AG04450 (cell line): ENCODE data around the gene PECR. TPM values are rescaled to one million over a fixed set of nuclear protein-coding genes. Genes with fewer than 3 reads are reported as not detected.

Experiments used
- CTCF ChIA-PET: fragments of 300-600, 350-600 bp; formaldehyde crosslinking; extraction: SDS; loops from one replicate; lab custom pipeline; 2022; ENCODE audit warnings: antibody characterized with exemption, inconsistent platforms; lab: Charles Lee
- POLR2A ChIA-PET: fragments of 350-600 bp; formaldehyde crosslinking; extraction: SDS; loops from one replicate; lab custom pipeline; 2021; ENCODE audit warnings: antibody characterized with exemption, inconsistent platforms; lab: Yijun Ruan, JAX
- DNase-seq: peaks from one replicate; pipeline ENCODE4 v3.0.0-alpha.2; 2011; ENCODE audit warnings: low read depth, low spot score
- H3K27ac ChIP-seq: one replicate; pipeline ENCODE4 v1.5.1; 2012; ENCODE audit warnings: low read depth, low read length, control low read depth
- H3K27me3 ChIP-seq: one replicate; pipeline ENCODE4 v1.6.0; 2012; ENCODE audit warnings: low read length; ENCODE audit not compliant: control insufficient read depth, insufficient read depth
- H3K4me3 ChIP-seq: 2 replicates; pipeline ENCODE4 v1.5.1; 2011; ENCODE audit warnings: mild to moderate bottlenecking, low read depth, low read length, control low read depth
- H3K9me3 ChIP-seq: 2 replicates; pipeline ENCODE4 v1.5.1; 2012; ENCODE audit warnings: low read length; ENCODE audit not compliant: control insufficient read depth, insufficient read depth
- CTCF ChIP-seq: IDR thresholded peaks from 2 replicates; pipeline ENCODE4 v1.5.1; 2011; ENCODE audit warnings: low read depth, low read length, control low read depth, inconsistent platforms
- polyA plus RNA-seq: library from polyadenylated mRNA; depleted of rRNA; stranded (reverse); fragments of >200 nt; gene quantifications from 2 replicates; pipeline ENCODE4 v1.2.3, GENCODE V29; 2011

The PECR gene
- polyA plus RNA-seq, 1 experiment, result 16.7 TPM

GRCh38 chr2:216111122-216111521 is 29.5 kb upstream of the PECR start:
- ChIA-PET POLR2A (no interaction called here), CTCF (interaction anchor here (0.7 to 2.5 kb wide), 9 partner anchors 28 to 394 kb away, joined by 3 to 13 read pairs (median 4); no protein-coding TSS in a partner anchor)
- H3K27me3 ChIP-seq, result no peaks in the 10 kb centered on the region
- no peak overlapping the region for H3K4me3 ChIP-seq
- H3K9me3 ChIP-seq, result no peaks in the 10 kb centered on the region
- no peak for TF ChIP-seq CTCF
- DNase-seq, result no peak
- H3K27ac ChIP-seq, result no peak overlapping the region

- peak overlapping the region; percentile 97 for H3K4me3 ChIP-seq
- TF ChIP-seq CTCF, result no peak
- no peak for DNase-seq
- H3K27me3 ChIP-seq, result no peaks in the 10 kb centered on the region
- POLR2A ChIA-PET, result interaction anchor here (0.7 kb wide), 1 partner anchor 396 kb away, joined by 3 read pairs; no protein-coding TSS in a partner anchor
- CTCF ChIA-PET, result interaction anchor here (0.6 to 2.5 kb wide), 17 partner anchors 10 to 387 kb away, joined by 3 to 13 read pairs (median 4); no protein-coding TSS in a partner anchor
- no peak overlapping the region for H3K27ac ChIP-seq
- no peaks in the 10 kb centered on the region for H3K9me3 ChIP-seq
Measured at GRCh38 chr2:216110620-216111019, 29.0 kb upstream of the PECR start.

GRCh38 chr2:216109962-216110614 is 28.5 kb upstream of the PECR start:
- peak; percentile 64 for TF ChIP-seq CTCF
- no peaks in the 10 kb centered on the region for H3K9me3 ChIP-seq
- no peak overlapping the region for H3K27ac ChIP-seq
- ChIA-PET POLR2A (interaction anchor here (0.7 to 1.2 kb wide), 2 partner anchors 29 to 397 kb away, joined by 3 to 6 read pairs; partner anchors contain the start of genes PECR and TMEM169), CTCF (interaction anchor here (0.6 to 2.5 kb wide), 22 partner anchors 9 to 388 kb away, joined by 3 to 13 read pairs (median 4); no protein-coding TSS in a partner anchor)
- peak; percentile 32 for DNase-seq
- H3K27me3 ChIP-seq, result no peaks in the 10 kb centered on the region
- H3K4me3 ChIP-seq, result peak overlapping the region; percentile 97

- ChIA-PET CTCF (interaction anchor here (0.7 to 2.5 kb wide), 16 partner anchors 8 to 388 kb away, joined by 3 to 13 read pairs (median 4); no protein-coding TSS in a partner anchor), POLR2A (interaction anchor here (1.2 kb wide), 1 partner anchor 28 kb away, joined by 6 read pairs; the partner anchor contains the start of genes PECR and TMEM169)
- no peaks in the 10 kb centered on the region for H3K9me3 ChIP-seq
- DNase-seq, result peak; percentile 96
- no peak for TF ChIP-seq CTCF
- peak within 1 kb of the TSS; percentile 89 for H3K27ac ChIP-seq
- peak within 1 kb of the TSS; percentile 97 for H3K4me3 ChIP-seq
- H3K27me3 ChIP-seq, result no peaks in the 10 kb centered on the region
Measured at GRCh38 chr2:216108967-216109921, 27.6 kb upstream of the PECR start, which contains the start of gene XRCC5. Gene XRCC5, plus strand, starts transcription at chr2:216109348. Its CDS starts 89 bp downstream, at chr2:216109437.
